Measurements from ENCODE around the gene UBE2QL1.

The UBE2QL1 gene

GRCh38 chr5:6411141-6411540, 37.5 kb upstream of the UBE2QL1 start:
- no peak overlapping the region for H3K4me3 ChIP-seq (ENCODE audit: low read length)
- no peaks in the 10 kb centered on the region for H3K4me1 ChIP-seq (ENCODE audit: control insufficient read depth, insufficient read depth, low read length)
- H3K9ac ChIP-seq (ENCODE audit: low read length): no peak overlapping the region
- H3K36me3 ChIP-seq (ENCODE audit: control insufficient read depth, insufficient read depth, low read length): no peaks in the 10 kb centered on the region
- H3K27me3 ChIP-seq (ENCODE audit: control insufficient read depth, insufficient read depth, low read length): no peaks in the 10 kb centered on the region
- H3K9me3 ChIP-seq (ENCODE audit: control insufficient read depth, low read length): no peaks in the 10 kb centered on the region

GRCh38 chr5:6412811-6413210, 35.8 kb upstream of the UBE2QL1 start:
- Histone ChIP-seq H3K9ac (ENCODE audit: low read length) (no peak overlapping the region), H3K4me1 (ENCODE audit: control insufficient read depth, insufficient read depth, low read length) (no peaks in the 10 kb centered on the region), H3K4me3 (ENCODE audit: low read length) (no peak overlapping the region), H3K27me3 (ENCODE audit: control insufficient read depth, insufficient read depth, low read length) (no peaks in the 10 kb centered on the region), H3K36me3 (ENCODE audit: control insufficient read depth, insufficient read depth, low read length) (no peaks in the 10 kb centered on the region), H3K9me3 (ENCODE audit: control insufficient read depth, low read length) (no peaks in the 10 kb centered on the region)

GRCh38 chr5:6417657-6418056, 31.0 kb upstream of the UBE2QL1 start:
- no peaks in the 10 kb centered on the region for H3K36me3 ChIP-seq (ENCODE audit: control insufficient read depth, insufficient read depth, low read length)
- H3K9ac ChIP-seq (ENCODE audit: low read length): no peak overlapping the region
- H3K4me1 ChIP-seq (ENCODE audit: control insufficient read depth, insufficient read depth, low read length): no peaks in the 10 kb centered on the region
- H3K4me3 ChIP-seq (ENCODE audit: low read length): no peak overlapping the region
- no peaks in the 10 kb centered on the region for H3K27me3 ChIP-seq (ENCODE audit: control insufficient read depth, insufficient read depth, low read length)
- no peaks in the 10 kb centered on the region for H3K9me3 ChIP-seq (ENCODE audit: control insufficient read depth, low read length)

- Histone ChIP-seq H3K9ac (ENCODE audit: low read length) (no peak overlapping the region), H3K9me3 (ENCODE audit: control insufficient read depth, low read length) (no peaks in the 10 kb centered on the region), H3K36me3 (ENCODE audit: control insufficient read depth, insufficient read depth, low read length) (no peaks in the 10 kb centered on the region), H3K27me3 (ENCODE audit: control insufficient read depth, insufficient read depth, low read length) (no peaks in the 10 kb centered on the region), H3K4me1 (ENCODE audit: control insufficient read depth, insufficient read depth, low read length) (no peaks in the 10 kb centered on the region), H3K4me3 (ENCODE audit: low read length) (no peak overlapping the region)
These were observed 29.9 kb upstream of the UBE2QL1 start for GRCh38 chr5:6418679-6419276.

- H3K4me1 ChIP-seq (ENCODE audit: control insufficient read depth, insufficient read depth, low read length): no peaks in the 10 kb centered on the region
These were observed 29.3 kb upstream of the UBE2QL1 start for GRCh38 chr5:6419340-6419852.

GRCh38 chr5:6423327-6424109, 25.1 kb upstream of the UBE2QL1 start:
- Histone ChIP-seq H3K36me3 (ENCODE audit: control insufficient read depth, insufficient read depth, low read length) (no peaks in the 10 kb centered on the region), H3K9ac (ENCODE audit: low read length) (no peak overlapping the region), H3K9me3 (ENCODE audit: control insufficient read depth, low read length) (no peaks in the 10 kb centered on the region), H3K4me1 (ENCODE audit: control insufficient read depth, insufficient read depth, low read length) (no peaks in the 10 kb centered on the region), H3K27me3 (ENCODE audit: control insufficient read depth, insufficient read depth, low read length) (no peaks in the 10 kb centered on the region), H3K4me3 (ENCODE audit: low read length) (no peak overlapping the region)

More at GRCh38 chr5:6419340-6419852, 29.3 kb upstream of the UBE2QL1 start:
- H3K9me3 ChIP-seq (ENCODE audit: control insufficient read depth, low read length): no peaks in the 10 kb centered on the region
- H3K27me3 ChIP-seq (ENCODE audit: control insufficient read depth, insufficient read depth, low read length): no peaks in the 10 kb centered on the region
- H3K36me3 ChIP-seq (ENCODE audit: control insufficient read depth, insufficient read depth, low read length): no peaks in the 10 kb centered on the region
- H3K9ac ChIP-seq (ENCODE audit: low read length): no peak overlapping the region
- no peak overlapping the region for H3K4me3 ChIP-seq (ENCODE audit: low read length)

GRCh38 chr5:6424110-6424659, 24.5 kb upstream of the UBE2QL1 start:
- H3K4me3 ChIP-seq (ENCODE audit: low read length): no peak overlapping the region
- H3K9ac ChIP-seq (ENCODE audit: low read length): no peak overlapping the region
- no peaks in the 10 kb centered on the region for H3K4me1 ChIP-seq (ENCODE audit: control insufficient read depth, insufficient read depth, low read length)
- no peaks in the 10 kb centered on the region for H3K9me3 ChIP-seq (ENCODE audit: control insufficient read depth, low read length)
- H3K27me3 ChIP-seq (ENCODE audit: control insufficient read depth, insufficient read depth, low read length): no peaks in the 10 kb centered on the region
- H3K36me3 ChIP-seq (ENCODE audit: control insufficient read depth, insufficient read depth, low read length): no peaks in the 10 kb centered on the region

GRCh38 chr5:6424700-6425099, 24.0 kb upstream of the UBE2QL1 start:
- Histone ChIP-seq H3K9me3 (ENCODE audit: control insufficient read depth, low read length) (no peaks in the 10 kb centered on the region), H3K4me3 (ENCODE audit: low read length) (no peak overlapping the region), H3K36me3 (ENCODE audit: control insufficient read depth, insufficient read depth, low read length) (no peaks in the 10 kb centered on the region), H3K9ac (ENCODE audit: low read length) (no peak overlapping the region), H3K4me1 (ENCODE audit: control insufficient read depth, insufficient read depth, low read length) (no peaks in the 10 kb centered on the region), H3K27me3 (ENCODE audit: control insufficient read depth, insufficient read depth, low read length) (no peaks in the 10 kb centered on the region)

- no peaks in the 10 kb centered on the region for H3K9me3 ChIP-seq (ENCODE audit: control insufficient read depth, low read length)
- no peaks in the 10 kb centered on the region for H3K36me3 ChIP-seq (ENCODE audit: control insufficient read depth, insufficient read depth, low read length)
- peaks cover 9% of the 10 kb centered on the region for H3K27me3 ChIP-seq (ENCODE audit: control insufficient read depth, insufficient read depth, low read length)
- no peak overlapping the region for H3K9ac ChIP-seq (ENCODE audit: low read length)
- H3K4me3 ChIP-seq (ENCODE audit: low read length): no peak overlapping the region
- H3K4me1 ChIP-seq (ENCODE audit: control insufficient read depth, insufficient read depth, low read length): no peaks in the 10 kb centered on the region
These were observed 21.0 kb upstream of the UBE2QL1 start for GRCh38 chr5:6427694-6428093.

GRCh38 chr5:6430418-6431028, 18.1 kb upstream of the UBE2QL1 start:
- H3K9ac ChIP-seq (ENCODE audit: low read length): no peak overlapping the region
- no peaks in the 10 kb centered on the region for H3K9me3 ChIP-seq (ENCODE audit: control insufficient read depth, low read length)
- H3K27me3 ChIP-seq (ENCODE audit: control insufficient read depth, insufficient read depth, low read length): peaks cover 9% of the 10 kb centered on the region
- H3K4me1 ChIP-seq (ENCODE audit: control insufficient read depth, insufficient read depth, low read length): no peaks in the 10 kb centered on the region
- no peak overlapping the region for H3K4me3 ChIP-seq (ENCODE audit: low read length)
- H3K36me3 ChIP-seq (ENCODE audit: control insufficient read depth, insufficient read depth, low read length): no peaks in the 10 kb centered on the region

- Histone ChIP-seq H3K36me3 (ENCODE audit: control insufficient read depth, insufficient read depth, low read length) (no peaks in the 10 kb centered on the region), H3K4me1 (ENCODE audit: control insufficient read depth, insufficient read depth, low read length) (no peaks in the 10 kb centered on the region), H3K9ac (ENCODE audit: low read length) (no peak overlapping the region), H3K9me3 (ENCODE audit: control insufficient read depth, low read length) (no peaks in the 10 kb centered on the region), H3K27me3 (ENCODE audit: control insufficient read depth, insufficient read depth, low read length) (peaks cover 9% of the 10 kb centered on the region), H3K4me3 (ENCODE audit: low read length) (no peak overlapping the region)
These were observed 17.2 kb upstream of the UBE2QL1 start for GRCh38 chr5:6431214-6432195.
